HEK293T (cell line): ENCODE measurements around the gene HBA2.

Experiments
- BHLHE40 ChIP-seq: fragments of 450-650 bp; IDR thresholded peaks from 2 replicates; pipeline ENCODE4 v1.6.1; 2016; ENCODE audit warnings: mild to moderate bottlenecking, moderate library complexity, borderline replicate concordance
- CTBP1 ChIP-seq: fragments of 450-650 bp; IDR thresholded peaks from 2 replicates; pipeline ENCODE4 v1.6.1; 2016; ENCODE audit warnings: borderline replicate concordance
- ELF4 ChIP-seq: fragments of 450-650 bp; IDR thresholded peaks from 2 replicates; pipeline ENCODE4 v1.6.1; 2017; ENCODE audit warnings: antibody characterized with exemption
- FOXA1 ChIP-seq: fragments of 450-650 bp; IDR thresholded peaks from 2 replicates; pipeline ENCODE4 v1.6.1; 2016; ENCODE audit warnings: mild to moderate bottlenecking
- FOXK2 ChIP-seq: fragments of 450-650 bp; IDR thresholded peaks from 2 replicates; pipeline ENCODE4 v1.6.1; 2016; ENCODE audit warnings: mild to moderate bottlenecking
- FOXM1 ChIP-seq: fragments of 450-650 bp; IDR thresholded peaks from 2 replicates; pipeline ENCODE4 v1.6.1; 2017; ENCODE audit warnings: mild to moderate bottlenecking, borderline replicate concordance
- L3MBTL2 ChIP-seq: fragments of 450-650 bp; conservative IDR thresholded peaks from 2 replicates; pipeline ENCODE4 v1.6.1; 2016; ENCODE audit warnings: mild to moderate bottlenecking
- LEF1 ChIP-seq: fragments of 450-650 bp; IDR thresholded peaks from 2 replicates; pipeline ENCODE4 v1.6.1; 2017; ENCODE audit warnings: mild to moderate bottlenecking, borderline replicate concordance
- NFRKB ChIP-seq: fragments of 450-650 bp; IDR thresholded peaks from 2 replicates; pipeline ENCODE4 v1.6.1; 2016; ENCODE audit warnings: mild to moderate bottlenecking, moderate library complexity
- SP1 ChIP-seq: fragments of 450-650 bp; IDR thresholded peaks from 2 replicates; pipeline ENCODE4 v1.6.1; 2017
- SUZ12 ChIP-seq: fragments of 450-650 bp; IDR thresholded peaks from 2 replicates; pipeline ENCODE4 v1.6.1; 2016; ENCODE audit warnings: mild to moderate bottlenecking
- TARDBP ChIP-seq: fragments of 450-650 bp; IDR thresholded peaks from 2 replicates; pipeline ENCODE4 v1.6.1; 2016
- ZNF384 ChIP-seq: fragments of 450-650 bp; IDR thresholded peaks from 2 replicates; pipeline ENCODE4 v1.6.1; 2016

GRCh38 chr16:152141-153128 is 20.2 kb upstream of the HBA2 start, which contains the start of gene HBZ:
- TF ChIP-seq FOXA1 (no peak), BHLHE40 (no peak), CTBP1 (no peak), SUZ12 (no peak), ELF4 (no peak), FOXM1 (no peak), NFRKB (no peak), TARDBP (no peak), LEF1 (no peak), ZNF384 (no peak), SP1 (no peak), FOXK2 (no peak), L3MBTL2 (no peak)
